CD4-positive, alpha-beta T cell (primary cell): ENCODE results near the gene USO1. TPM values are rescaled to one million over a fixed set of nuclear protein-coding genes. Genes with fewer than 3 reads are reported as not detected.

ENCODE experiments used
- ATAC-seq: fragments of 200-7000 bp; cut with Tn5 transposase; one replicate; pipeline ENCODE4 v1.10.0; 2022; ENCODE audit warnings: mild to moderate bottlenecking; ENCODE audit not compliant: poor library complexity
- CTCF ChIA-PET: fragments of 350-600 bp; sonication (Branson Sonifier 250); formaldehyde crosslinking; loops from one replicate; lab custom pipeline; 2021; ENCODE audit warnings: antibody characterized with exemption, inconsistent platforms; lab: Charles Lee
- POLR2A ChIA-PET: fragments of 350-600 bp; sonication (Branson Sonifier 250); formaldehyde crosslinking; loops from one replicate; lab custom pipeline; 2021; ENCODE audit warnings: antibody characterized with exemption, inconsistent platforms; lab: Charles Lee
- DNase-seq, 14 experiments: peaks; one replicate each; pipeline ENCODE4 v3.0.0-alpha.2; 2013 to 2020; ENCODE audit warnings: mixed read lengths in 2 of 14
- H3K27ac ChIP-seq, 2 donors: one replicate each; pipeline versions ENCODE4 v1.5.1 to v1.7.0; 2013; ENCODE audit warnings: low read length in 2 of 2, low read depth in 1 of 2, mild to moderate bottlenecking in 1 of 2
- H3K27me3 ChIP-seq, 2 experiments: 1 replicate in 1 of 2; 2 replicates in 1 of 2; pipeline versions ENCODE4 v1.6.1 to v1.7.0; 2013; ENCODE audit warnings: low read length in 2 of 2, control low read depth in 1 of 2, mild to moderate bottlenecking in 1 of 2, moderate library complexity in 1 of 2; ENCODE audit not compliant: insufficient read depth in 2 of 2, control insufficient read depth in 1 of 2
- H3K36me3 ChIP-seq: one replicate; pipeline ENCODE4 v1.6.1; 2013; ENCODE audit warnings: low read length, control low read depth; ENCODE audit not compliant: insufficient read depth
- H3K4me1 ChIP-seq: one replicate; pipeline ENCODE4 v1.6.1; 2013; ENCODE audit warnings: low read length, control low read depth; ENCODE audit not compliant: insufficient read depth
- H3K4me3 ChIP-seq: one replicate; pipeline ENCODE4 v1.5.1; 2013; ENCODE audit warnings: mild to moderate bottlenecking, low read length, moderate library complexity
- H3K9me3 ChIP-seq, 2 experiments: 1 replicate in 1 of 2; 2 replicates in 1 of 2; pipeline versions ENCODE4 v1.6.1 to v1.7.0; 2013; ENCODE audit warnings: low read length in 2 of 2, mild to moderate bottlenecking in 2 of 2, control low read depth in 1 of 2, moderate library complexity in 1 of 2; ENCODE audit not compliant: control insufficient read depth in 1 of 2, insufficient read depth in 1 of 2
- H3K27ac Mint-ChIP-seq: one replicate; pipeline ENCODE4 v1.8.0; 2020; ENCODE audit warnings: mixed read lengths
- H3K27me3 Mint-ChIP-seq: one replicate; pipeline ENCODE4 v1.8.0; 2021; ENCODE audit warnings: mixed read lengths
- H3K36me3 Mint-ChIP-seq: one replicate; pipeline ENCODE4 v1.8.0; 2021; ENCODE audit warnings: low read depth, mixed read lengths
- H3K4me1 Mint-ChIP-seq: one replicate; pipeline ENCODE4 v1.8.0; 2021; ENCODE audit warnings: low read depth, mixed read lengths
- H3K4me3 Mint-ChIP-seq: one replicate; pipeline ENCODE4 v1.8.0; 2020; ENCODE audit warnings: mild to moderate bottlenecking, mixed read lengths
- H3K9me3 Mint-ChIP-seq: one replicate; pipeline ENCODE4 v1.8.0; 2020; ENCODE audit warnings: mixed read lengths
- intact Hi-C, 2 experiments: fragments of 100-400 bp; cut with DNase I in 1 of 2; cut with micrococcal nuclease in 1 of 2; formaldehyde crosslinking; loops; one replicate each; pipeline versions ENCODE4 v1.15.1 to v1.9.0; 2023 to 2025; cut with DNase I, micrococcal nuclease
- polyA plus RNA-seq, 2 donors: library from polyadenylated mRNA; unstranded; fragments of 120-200 nt; gene quantifications; one replicate each; pipeline ENCODE4 v1.2.1, GENCODE V29; 2013
- total RNA-seq, 174 experiments: library from RNA in 2 of 174; stranded (reverse) in 2 of 174; gene quantifications; one replicate each; pipeline ENCODE4 v1.2.3 and lab custom pipeline; 2021 to 2026
- TF ChIP-seq, protein P1 (sequence below): fragments of 200-600 bp; IDR thresholded peaks from one replicate; pipeline ENCODE4 v1.8.0; 2022; ENCODE audit warnings: antibody characterized with exemption, mild to moderate bottlenecking

Gene USO1, protein sequence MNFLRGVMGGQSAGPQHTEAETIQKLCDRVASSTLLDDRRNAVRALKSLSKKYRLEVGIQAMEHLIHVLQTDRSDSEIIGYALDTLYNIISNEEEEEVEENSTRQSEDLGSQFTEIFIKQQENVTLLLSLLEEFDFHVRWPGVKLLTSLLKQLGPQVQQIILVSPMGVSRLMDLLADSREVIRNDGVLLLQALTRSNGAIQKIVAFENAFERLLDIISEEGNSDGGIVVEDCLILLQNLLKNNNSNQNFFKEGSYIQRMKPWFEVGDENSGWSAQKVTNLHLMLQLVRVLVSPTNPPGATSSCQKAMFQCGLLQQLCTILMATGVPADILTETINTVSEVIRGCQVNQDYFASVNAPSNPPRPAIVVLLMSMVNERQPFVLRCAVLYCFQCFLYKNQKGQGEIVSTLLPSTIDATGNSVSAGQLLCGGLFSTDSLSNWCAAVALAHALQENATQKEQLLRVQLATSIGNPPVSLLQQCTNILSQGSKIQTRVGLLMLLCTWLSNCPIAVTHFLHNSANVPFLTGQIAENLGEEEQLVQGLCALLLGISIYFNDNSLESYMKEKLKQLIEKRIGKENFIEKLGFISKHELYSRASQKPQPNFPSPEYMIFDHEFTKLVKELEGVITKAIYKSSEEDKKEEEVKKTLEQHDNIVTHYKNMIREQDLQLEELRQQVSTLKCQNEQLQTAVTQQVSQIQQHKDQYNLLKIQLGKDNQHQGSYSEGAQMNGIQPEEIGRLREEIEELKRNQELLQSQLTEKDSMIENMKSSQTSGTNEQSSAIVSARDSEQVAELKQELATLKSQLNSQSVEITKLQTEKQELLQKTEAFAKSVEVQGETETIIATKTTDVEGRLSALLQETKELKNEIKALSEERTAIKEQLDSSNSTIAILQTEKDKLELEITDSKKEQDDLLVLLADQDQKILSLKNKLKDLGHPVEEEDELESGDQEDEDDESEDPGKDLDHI
- 10 to 100 TPM; 10.5 to 10.9 TPM for total RNA-seq
- 38.3 TPM for polyA plus RNA-seq (2013, experiment 1 of 2)
- 43.2 TPM for polyA plus RNA-seq (2013, experiment 2 of 2)
- total RNA-seq (lab: John Stamatoyannopoulos, UW), result 43.1 to 164 (median 108) reads per million in 172 experiments

- intact Hi-C loops, result loop anchor here (1.0 to 5.0 kb wide), 8 partner anchors 38 to 1268 kb away; partner anchors contain the start of genes CDKL2 (in 2 of the 2), G3BP2 (in 1 of the 2), RCHY1 (in 1 of the 2) and THAP6 (in 1 of the 2)
- Mint-ChIP-seq H3K36me3 (peaks cover 25% of the 10 kb centered on the region), H3K4me1 (peaks cover 64% of the 10 kb centered on the region), H3K27ac (peak within 1 kb of the TSS; percentile 95), H3K27me3 (no peaks in the 10 kb centered on the region), H3K4me3 (peak within 1 kb of the TSS; percentile 99), H3K9me3 (no peaks in the 10 kb centered on the region)
- Histone ChIP-seq H3K4me1 (peaks cover 27% of the 10 kb centered on the region), H3K27me3 (no peaks in the 10 kb centered on the region), H3K4me3 (peak within 1 kb of the TSS; percentile 93), H3K9me3 (no peaks in the 10 kb centered on the region), H3K36me3 (no peaks in the 10 kb centered on the region), H3K27ac (peak within 1 kb of the TSS; percentile 65 to 83)
- POLR2A ChIA-PET, result interaction anchor here (0.6 to 4.7 kb wide), 32 partner anchors 9 to 1351 kb away, joined by 3 to 175 read pairs (median 5); partner anchors contain the start of genes CDKL2, G3BP2, NAAA and NUP54
- ATAC-seq (peak; percentile 91), DNase-seq (peak; percentile 99 to 100 (median 99))
- CTCF ChIA-PET, result interaction anchor here (0.8 to 2.8 kb wide), 29 partner anchors 8 to 211 kb away, joined by 3 to 17 read pairs (median 4); partner anchors contain the start of genes CDKL2, G3BP2, RCHY1 and THAP6
- TF ChIP-seq, protein P1, sequence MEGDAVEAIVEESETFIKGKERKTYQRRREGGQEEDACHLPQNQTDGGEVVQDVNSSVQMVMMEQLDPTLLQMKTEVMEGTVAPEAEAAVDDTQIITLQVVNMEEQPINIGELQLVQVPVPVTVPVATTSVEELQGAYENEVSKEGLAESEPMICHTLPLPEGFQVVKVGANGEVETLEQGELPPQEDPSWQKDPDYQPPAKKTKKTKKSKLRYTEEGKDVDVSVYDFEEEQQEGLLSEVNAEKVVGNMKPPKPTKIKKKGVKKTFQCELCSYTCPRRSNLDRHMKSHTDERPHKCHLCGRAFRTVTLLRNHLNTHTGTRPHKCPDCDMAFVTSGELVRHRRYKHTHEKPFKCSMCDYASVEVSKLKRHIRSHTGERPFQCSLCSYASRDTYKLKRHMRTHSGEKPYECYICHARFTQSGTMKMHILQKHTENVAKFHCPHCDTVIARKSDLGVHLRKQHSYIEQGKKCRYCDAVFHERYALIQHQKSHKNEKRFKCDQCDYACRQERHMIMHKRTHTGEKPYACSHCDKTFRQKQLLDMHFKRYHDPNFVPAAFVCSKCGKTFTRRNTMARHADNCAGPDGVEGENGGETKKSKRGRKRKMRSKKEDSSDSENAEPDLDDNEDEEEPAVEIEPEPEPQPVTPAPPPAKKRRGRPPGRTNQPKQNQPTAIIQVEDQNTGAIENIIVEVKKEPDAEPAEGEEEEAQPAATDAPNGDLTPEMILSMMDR, result peak; percentile 78
Measured at GRCh38 chr4:75724066-75724866, at the start of gene USO1. USO1 (plus strand) TSS chr4:75724577; CDS start chr4:75724820, 243 bp downstream.

DNA sequence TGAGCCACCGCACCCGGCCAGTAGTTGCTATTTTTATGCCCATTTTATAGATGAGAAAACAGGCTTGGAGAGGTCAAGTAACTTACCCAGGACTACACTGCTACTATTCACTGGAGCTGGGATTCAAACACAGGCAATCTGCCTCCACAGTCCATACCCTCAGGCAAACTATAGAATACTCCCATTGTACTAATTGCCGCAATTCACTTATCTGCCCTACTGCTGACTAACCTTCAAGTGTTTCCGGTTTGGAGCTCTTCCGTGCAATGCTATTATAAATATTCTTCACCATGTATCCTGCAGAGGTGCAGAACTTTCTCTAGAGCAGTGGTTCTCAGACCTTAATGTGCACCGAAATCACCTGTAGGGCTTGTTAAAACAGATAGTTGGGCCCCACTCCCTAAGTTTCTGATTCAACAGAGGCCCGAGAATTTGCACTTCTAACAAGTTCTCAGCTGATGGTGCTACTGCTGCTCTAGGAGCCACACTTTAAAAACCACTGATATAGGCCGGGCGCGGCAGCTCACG lies 49.3 kb upstream of the USO1 start:
- H3K4me3 ChIP-seq, result no peak overlapping the region
- Mint-ChIP-seq H3K4me3 (peak overlapping the region; percentile 38), H3K36me3 (peaks cover 31% of the 10 kb centered on the region), H3K9me3 (no peaks in the 10 kb centered on the region), H3K4me1 (peaks cover 41% of the 10 kb centered on the region), H3K27ac (peak overlapping the region; percentile 65), H3K27me3 (no peaks in the 10 kb centered on the region)
- no peak for ATAC-seq
- intact Hi-C loops, result loop anchor here in 1 of 2 experiments (10.0 kb wide), 1 partner anchor 160 kb away; the partner anchor contains the start of genes RCHY1 and THAP6
- H3K36me3 ChIP-seq, result no peaks in the 10 kb centered on the region
- no peaks in the 10 kb centered on the region for H3K27me3 ChIP-seq
- CTCF ChIA-PET, result no interaction called here
- H3K4me1 ChIP-seq, result peaks cover 18% of the 10 kb centered on the region
- TF ChIP-seq, protein P1, result no peak
- H3K9me3 ChIP-seq, result no peaks in the 10 kb centered on the region
- POLR2A ChIA-PET, result interaction anchor here (0.9 to 10.2 kb wide), 2 partner anchors 48 to 52 kb away, joined by 4 to 175 read pairs; partner anchors contain the start of gene USO1
- DNase-seq, result no peak
- no peak overlapping the region for H3K27ac ChIP-seq
